ENCODE measurements around the gene NCOA3. TPM values are rescaled to one million over a fixed set of nuclear protein-coding genes. Genes with fewer than 3 reads are reported as not detected.

The NCOA3 gene
- total and polyA plus RNA-seq, 2 of the 8 experiments (the other 6 are each of a cell fraction or from before 2014, with no cell fraction given): 7.9 to 24.7 TPM

- no peak for TF ChIP-seq USF2 (IDR thresholded peaks at IDR 0.05; ENCODE audit: low read length)
- TF ChIP-seq YY1 (IDR thresholded peaks at IDR 0.05; ENCODE audit: low read depth, low read length): no peak
- TF ChIP-seq JUND (IDR thresholded peaks at IDR 0.05; ENCODE audit: low read length): no peak
- no peak for TF ChIP-seq CTBP2 (IDR thresholded peaks at IDR 0.05; ENCODE audit: borderline replicate concordance, insufficient read depth, insufficient read length, low read length)
- TF ChIP-seq NANOG (IDR thresholded peaks at IDR 0.05; ENCODE audit: insufficient read depth, low read depth, low read length, poor library complexity, severe bottlenecking): no peak
Observed at GRCh38 chr20:47703748-47704147, 202.1 kb downstream of the NCOA3 start (continued).
